Liver (tissue), 9 donors: Measurements from ENCODE around the gene FGD2. TPM values are rescaled to one million over a fixed set of nuclear protein-coding genes. Genes with fewer than 3 reads are reported as not detected.

ENCODE experiments used
- DNase-seq: peaks from one replicate; pipeline ENCODE4 v3.0.0-alpha.2; 2017; ENCODE audit warnings: low spot score
- H3K27ac ChIP-seq, 2 donors: one replicate each; pipeline ENCODE4 v1.7.0; 2013; ENCODE audit warnings: inconsistent platforms in 2 of 2, low read length in 2 of 2, control low read depth in 1 of 2, low read depth in 1 of 2, mild to moderate bottlenecking in 1 of 2
- H3K27me3 ChIP-seq, 4 donors: one replicate each; pipeline versions ENCODE4 v1.6.1 to v1.7.0; 2013; ENCODE audit warnings: low read length in 3 of 4, inconsistent platforms in 1 of 4, mild to moderate bottlenecking in 1 of 4, moderate library complexity in 1 of 4; ENCODE audit not compliant: control insufficient read depth in 4 of 4, insufficient read depth in 4 of 4
- H3K36me3 ChIP-seq, 4 donors: one replicate each; pipeline versions ENCODE4 v1.6.1 to v1.7.0; 2013; ENCODE audit warnings: low read length in 3 of 4, mild to moderate bottlenecking in 3 of 4, low read depth in 1 of 4, moderate library complexity in 1 of 4; ENCODE audit not compliant: control insufficient read depth in 4 of 4, insufficient read depth in 3 of 4
- H3K4me1 ChIP-seq, 4 donors: one replicate each; pipeline versions ENCODE4 v1.6.1 to v1.7.0; 2013; ENCODE audit warnings: low read length in 3 of 4, mild to moderate bottlenecking in 3 of 4, moderate library complexity in 1 of 4; ENCODE audit not compliant: control insufficient read depth in 4 of 4, insufficient read depth in 4 of 4
- H3K4me3 ChIP-seq, 3 donors: one replicate each; pipeline versions ENCODE4 v1.6.1 to v1.7.0; 2013; ENCODE audit warnings: low read length in 3 of 3, control low read depth in 1 of 3, low read depth in 1 of 3, mild to moderate bottlenecking in 1 of 3
- H3K9ac ChIP-seq, 2 donors: one replicate each; pipeline ENCODE4 v1.7.0; 2013; ENCODE audit warnings: low read length in 2 of 2, mild to moderate bottlenecking in 2 of 2, moderate library complexity in 2 of 2, control low read depth in 1 of 2, low read depth in 1 of 2
- H3K9me3 ChIP-seq, 4 donors: one replicate each; pipeline versions ENCODE4 v1.6.1 to v1.7.0; 2013; ENCODE audit warnings: low read length in 3 of 4; ENCODE audit not compliant: control insufficient read depth in 4 of 4
- ATF3 ChIP-seq: IDR thresholded peaks from 2 replicates; pipeline ENCODE4 v1.6.1; 2016; ENCODE audit warnings: antibody characterized with exemption
- FOXA1 ChIP-seq: IDR thresholded peaks from 2 replicates; pipeline ENCODE4 v1.6.1; 2016; ENCODE audit warnings: antibody characterized with exemption
- FOXA2 ChIP-seq: IDR thresholded peaks from 2 replicates; pipeline ENCODE4 v1.6.1; 2016; ENCODE audit warnings: antibody characterized with exemption
- GABPA ChIP-seq, 2 donors: IDR thresholded peaks in 1 of 2; conservative IDR thresholded peaks in 1 of 2; 2 replicates each; pipeline ENCODE4 v1.6.1; 2016; ENCODE audit warnings: antibody characterized with exemption in 2 of 2, mild to moderate bottlenecking in 1 of 2, moderate library complexity in 1 of 2
- HNF4A ChIP-seq, 2 donors: conservative IDR thresholded peaks; 2 replicates each; pipeline ENCODE4 v1.6.1; 2016; ENCODE audit warnings: antibody characterized with exemption in 2 of 2, mild to moderate bottlenecking in 2 of 2
- HNF4G ChIP-seq: IDR thresholded peaks from 2 replicates; pipeline ENCODE4 v1.6.1; 2016; ENCODE audit warnings: antibody characterized with exemption
- JUND ChIP-seq, 2 donors: IDR thresholded peaks; 2 replicates each; pipeline ENCODE4 v1.6.1; 2016; ENCODE audit warnings: antibody characterized with exemption in 2 of 2
- NR2F2 ChIP-seq: IDR thresholded peaks from 2 replicates; pipeline ENCODE4 v1.6.1; 2016; ENCODE audit warnings: antibody characterized with exemption
- RAD21 ChIP-seq, 2 donors: IDR thresholded peaks; 2 replicates each; pipeline ENCODE4 v1.6.1; 2016; ENCODE audit warnings: antibody characterized with exemption in 2 of 2, mild to moderate bottlenecking in 2 of 2
- SP1 ChIP-seq: IDR thresholded peaks from 2 replicates; pipeline ENCODE4 v1.6.1; 2018; ENCODE audit warnings: antibody characterized with exemption, mild to moderate bottlenecking
- YY1 ChIP-seq: IDR thresholded peaks from 2 replicates; pipeline ENCODE4 v1.6.1; 2016; ENCODE audit warnings: antibody characterized with exemption, mild to moderate bottlenecking
- whole genome bisulfite sequencing: extraction: QIAGEN DNeasy Blood & Tissue Kit; methylation state at CpG from one replicate; pipeline ENCODE4 v1.1.7; 2013; 5-methylcytosine and 5-hydroxymethylcytosine counted together
- polyA plus RNA-seq, 2 donors: library from polyadenylated mRNA; stranded (reverse) in 1 of 2; unstranded in 1 of 2; fragments of 200-250 nt in 1 of 2; fragments of >200 nt in 1 of 2; fragmentation: Nextera tagmentation in 1 of 2; extraction: Ambion mirVana in 1 of 2; gene quantifications; one replicate each; pipeline versions ENCODE4 v1.2.1 to v1.2.3, GENCODE V29; 2013 to 2015
- total RNA-seq, 2 donors: library from RNA; depleted of rRNA; stranded (reverse); fragments of >200 nt; gene quantifications; one replicate each; pipeline ENCODE4 v1.2.3, GENCODE V29; 2014
- TF ChIP-seq, protein P1 (sequence below): IDR thresholded peaks from 2 replicates; pipeline ENCODE4 v1.6.1; 2016; ENCODE audit warnings: antibody characterized with exemption
- TF ChIP-seq, protein P2 (sequence below): fragments of 150-350 bp; IDR thresholded peaks from 2 replicates; pipeline ENCODE4 v1.5.1; 2017; ENCODE audit warnings: improper control_type of control experiment, low read depth, low read length; ENCODE audit not compliant: missing input control
- TF ChIP-seq, protein P3 (sequence below): IDR thresholded peaks from 2 replicates; pipeline ENCODE4 v1.6.1; 2016; ENCODE audit warnings: antibody characterized with exemption, mild to moderate bottlenecking
- TF ChIP-seq, protein P4 (sequence below): IDR thresholded peaks from 2 replicates; pipeline ENCODE4 v1.6.1; 2016; ENCODE audit warnings: antibody characterized with exemption
- donor health status: healthy.
- donor health status: healthy.
- donor health status: healthy.
- donor health status: healthy.
- donor health status: healthy.

The FGD2 gene
- total and polyA plus RNA-seq, 4 donors = 4.6 to 24.4 (median 9.1) TPM

GRCh38 chr6:36997811-36998722 lies 7.4 kb upstream of the FGD2 start:
- no peak for DNase-seq
- Histone ChIP-seq H3K27me3 (no peaks in the 10 kb centered on the region), H3K9ac (no peak overlapping the region), H3K4me1 (peaks cover 0 to 12% (median 7%) of the 10 kb centered on the region in 4 donors), H3K9me3 (no peaks in the 10 kb centered on the region), H3K27ac (peak overlapping the region in 1 of 2 donors; percentile 50), H3K4me3 (no peak overlapping the region), H3K36me3 (no peaks in the 10 kb centered on the region)
- WGBS = 68% methylated on average over 18 of the region's 18 CpGs
- TF ChIP-seq NR2F2 (no peak), HNF4G (no peak), RAD21 (IDR thresholded peaks at IDR 0.05) (no peak), FOXA1 (no peak), HNF4A (conservative IDR thresholded peaks at IDR 0.05) (no peak), YY1 (no peak), SP1 (no peak), ATF3 (no peak)
- TF ChIP-seq, protein P1, sequence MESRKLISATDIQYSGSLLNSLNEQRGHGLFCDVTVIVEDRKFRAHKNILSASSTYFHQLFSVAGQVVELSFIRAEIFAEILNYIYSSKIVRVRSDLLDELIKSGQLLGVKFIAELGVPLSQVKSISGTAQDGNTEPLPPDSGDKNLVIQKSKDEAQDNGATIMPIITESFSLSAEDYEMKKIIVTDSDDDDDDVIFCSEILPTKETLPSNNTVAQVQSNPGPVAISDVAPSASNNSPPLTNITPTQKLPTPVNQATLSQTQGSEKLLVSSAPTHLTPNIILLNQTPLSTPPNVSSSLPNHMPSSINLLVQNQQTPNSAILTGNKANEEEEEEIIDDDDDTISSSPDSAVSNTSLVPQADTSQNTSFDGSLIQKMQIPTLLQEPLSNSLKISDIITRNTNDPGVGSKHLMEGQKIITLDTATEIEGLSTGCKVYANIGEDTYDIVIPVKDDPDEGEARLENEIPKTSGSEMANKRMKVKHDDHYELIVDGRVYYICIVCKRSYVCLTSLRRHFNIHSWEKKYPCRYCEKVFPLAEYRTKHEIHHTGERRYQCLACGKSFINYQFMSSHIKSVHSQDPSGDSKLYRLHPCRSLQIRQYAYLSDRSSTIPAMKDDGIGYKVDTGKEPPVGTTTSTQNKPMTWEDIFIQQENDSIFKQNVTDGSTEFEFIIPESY = no peak
- TF ChIP-seq, protein P2, sequence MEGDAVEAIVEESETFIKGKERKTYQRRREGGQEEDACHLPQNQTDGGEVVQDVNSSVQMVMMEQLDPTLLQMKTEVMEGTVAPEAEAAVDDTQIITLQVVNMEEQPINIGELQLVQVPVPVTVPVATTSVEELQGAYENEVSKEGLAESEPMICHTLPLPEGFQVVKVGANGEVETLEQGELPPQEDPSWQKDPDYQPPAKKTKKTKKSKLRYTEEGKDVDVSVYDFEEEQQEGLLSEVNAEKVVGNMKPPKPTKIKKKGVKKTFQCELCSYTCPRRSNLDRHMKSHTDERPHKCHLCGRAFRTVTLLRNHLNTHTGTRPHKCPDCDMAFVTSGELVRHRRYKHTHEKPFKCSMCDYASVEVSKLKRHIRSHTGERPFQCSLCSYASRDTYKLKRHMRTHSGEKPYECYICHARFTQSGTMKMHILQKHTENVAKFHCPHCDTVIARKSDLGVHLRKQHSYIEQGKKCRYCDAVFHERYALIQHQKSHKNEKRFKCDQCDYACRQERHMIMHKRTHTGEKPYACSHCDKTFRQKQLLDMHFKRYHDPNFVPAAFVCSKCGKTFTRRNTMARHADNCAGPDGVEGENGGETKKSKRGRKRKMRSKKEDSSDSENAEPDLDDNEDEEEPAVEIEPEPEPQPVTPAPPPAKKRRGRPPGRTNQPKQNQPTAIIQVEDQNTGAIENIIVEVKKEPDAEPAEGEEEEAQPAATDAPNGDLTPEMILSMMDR = no peak
- TF ChIP-seq, protein P3, sequence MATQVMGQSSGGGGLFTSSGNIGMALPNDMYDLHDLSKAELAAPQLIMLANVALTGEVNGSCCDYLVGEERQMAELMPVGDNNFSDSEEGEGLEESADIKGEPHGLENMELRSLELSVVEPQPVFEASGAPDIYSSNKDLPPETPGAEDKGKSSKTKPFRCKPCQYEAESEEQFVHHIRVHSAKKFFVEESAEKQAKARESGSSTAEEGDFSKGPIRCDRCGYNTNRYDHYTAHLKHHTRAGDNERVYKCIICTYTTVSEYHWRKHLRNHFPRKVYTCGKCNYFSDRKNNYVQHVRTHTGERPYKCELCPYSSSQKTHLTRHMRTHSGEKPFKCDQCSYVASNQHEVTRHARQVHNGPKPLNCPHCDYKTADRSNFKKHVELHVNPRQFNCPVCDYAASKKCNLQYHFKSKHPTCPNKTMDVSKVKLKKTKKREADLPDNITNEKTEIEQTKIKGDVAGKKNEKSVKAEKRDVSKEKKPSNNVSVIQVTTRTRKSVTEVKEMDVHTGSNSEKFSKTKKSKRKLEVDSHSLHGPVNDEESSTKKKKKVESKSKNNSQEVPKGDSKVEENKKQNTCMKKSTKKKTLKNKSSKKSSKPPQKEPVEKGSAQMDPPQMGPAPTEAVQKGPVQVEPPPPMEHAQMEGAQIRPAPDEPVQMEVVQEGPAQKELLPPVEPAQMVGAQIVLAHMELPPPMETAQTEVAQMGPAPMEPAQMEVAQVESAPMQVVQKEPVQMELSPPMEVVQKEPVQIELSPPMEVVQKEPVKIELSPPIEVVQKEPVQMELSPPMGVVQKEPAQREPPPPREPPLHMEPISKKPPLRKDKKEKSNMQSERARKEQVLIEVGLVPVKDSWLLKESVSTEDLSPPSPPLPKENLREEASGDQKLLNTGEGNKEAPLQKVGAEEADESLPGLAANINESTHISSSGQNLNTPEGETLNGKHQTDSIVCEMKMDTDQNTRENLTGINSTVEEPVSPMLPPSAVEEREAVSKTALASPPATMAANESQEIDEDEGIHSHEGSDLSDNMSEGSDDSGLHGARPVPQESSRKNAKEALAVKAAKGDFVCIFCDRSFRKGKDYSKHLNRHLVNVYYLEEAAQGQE = no peak
- TF ChIP-seq, protein P4, sequence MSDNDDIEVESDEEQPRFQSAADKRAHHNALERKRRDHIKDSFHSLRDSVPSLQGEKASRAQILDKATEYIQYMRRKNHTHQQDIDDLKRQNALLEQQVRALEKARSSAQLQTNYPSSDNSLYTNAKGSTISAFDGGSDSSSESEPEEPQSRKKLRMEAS = no peak

DNA sequence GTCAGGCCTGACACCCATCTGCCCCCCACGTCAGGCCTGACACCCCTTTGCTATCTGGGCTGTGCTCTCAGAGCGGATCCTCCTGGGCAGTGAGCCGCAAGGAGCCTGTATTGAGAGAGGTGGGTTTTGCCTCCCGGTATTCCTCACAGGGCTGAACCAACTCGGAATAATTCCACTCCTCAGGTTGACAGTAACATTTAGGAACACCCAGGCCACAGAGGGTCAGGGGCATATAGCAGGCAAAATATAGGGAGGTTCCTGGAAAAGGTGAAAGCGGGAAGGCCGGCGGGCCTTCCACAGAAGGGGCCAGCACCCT lies 6.8 kb upstream of the FGD2 start:
- no peak overlapping the region for H3K9ac ChIP-seq
- no peaks in the 10 kb centered on the region for H3K9me3 ChIP-seq
- H3K27me3 ChIP-seq = no peaks in the 10 kb centered on the region
- no peak overlapping the region for H3K4me3 ChIP-seq
- peaks cover 0 to 12% (median 7%) of the 10 kb centered on the region in 4 donors for H3K4me1 ChIP-seq
- H3K36me3 ChIP-seq = no peaks in the 10 kb centered on the region
- 80% methylated on average over 8 of the region's 8 CpGs for WGBS
- no peak for DNase-seq
- no peak for TF ChIP-seq ATF3
- TF ChIP-seq HNF4G = no peak
- no peak for TF ChIP-seq HNF4A (conservative IDR thresholded peaks at IDR 0.05)
- no peak for TF ChIP-seq GABPA (IDR thresholded peaks at IDR 0.05 in 1 of 2, conservative IDR thresholded peaks at IDR 0.05 in 1 of 2)
- no peak for TF ChIP-seq NR2F2
- TF ChIP-seq FOXA2 = no peak
- no peak for TF ChIP-seq JUND (IDR thresholded peaks at IDR 0.05)
- TF ChIP-seq SP1 = no peak
- no peak for TF ChIP-seq RAD21 (IDR thresholded peaks at IDR 0.05)
- TF ChIP-seq, protein P2 = no peak
- TF ChIP-seq, protein P1 = no peak
- TF ChIP-seq FOXA1 = no peak
- peak overlapping the region in 1 of 2 donors; percentile 43 for H3K27ac ChIP-seq
